ENCODE measurements around the gene KRT23.
"Not testable (repeated sequence)": the region's sequence is repeated elsewhere in the genome, so short reads cannot be mapped to it uniquely, and the experiment has no call there.

Gene KRT23

GRCh38 chr17:40949418-40949817, 12.0 kb upstream of the KRT23 start:
- DNase-seq (ENCODE audit: low spot score), result no peak

- DNase-seq (ENCODE audit: low spot score), result no peak
These were observed 10.5 kb upstream of the KRT23 start for GRCh38 chr17:40947929-40948328.

DNA sequence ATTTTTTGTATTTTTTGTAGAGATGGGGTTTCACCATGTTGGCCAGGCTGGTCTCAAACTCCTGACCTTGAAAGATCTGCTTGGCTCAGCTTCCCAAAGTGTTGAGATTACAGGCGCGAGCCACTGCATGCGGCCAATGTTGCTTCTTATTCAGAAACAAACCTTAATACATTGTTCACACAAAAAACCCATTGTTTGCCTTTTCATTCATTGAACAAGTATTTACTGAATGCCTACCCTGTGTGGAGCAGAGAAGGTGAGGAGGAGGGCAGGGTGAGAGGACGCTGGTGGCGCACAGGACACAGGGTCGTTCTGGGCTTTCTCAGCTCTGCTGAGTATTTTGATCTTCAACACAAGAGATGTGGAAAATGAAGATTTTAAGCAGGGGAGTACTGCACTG, 8.0 kb upstream of the KRT23 start:
- peak; percentile 61 for DNase-seq (ENCODE audit: low spot score)

- DNase-seq (ENCODE audit: low spot score), result no peak
These were observed 7.1 kb upstream of the KRT23 start for GRCh38 chr17:40944531-40944930.

DNA sequence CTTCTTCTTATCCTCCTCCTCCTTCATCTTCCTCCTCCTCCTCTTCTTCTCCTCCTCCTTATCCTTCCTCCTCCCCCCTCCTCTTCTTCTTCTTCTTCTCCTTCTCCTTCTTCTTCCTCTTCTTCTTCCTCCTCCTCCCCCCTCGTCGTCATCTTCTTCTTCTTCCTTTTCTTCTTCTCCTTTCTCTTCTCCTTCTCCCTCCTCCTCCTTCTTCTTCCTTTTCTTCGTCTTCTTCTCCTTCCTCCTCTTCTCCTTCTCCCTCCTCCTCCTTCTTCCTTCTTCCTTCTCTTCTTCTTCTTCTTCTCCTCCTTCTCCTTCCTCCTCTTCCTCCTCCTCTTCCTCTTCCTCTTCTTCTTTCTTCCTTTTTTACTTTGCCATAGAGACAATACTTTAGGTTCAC, 5.1 kb upstream of the KRT23 start:
- no peak for DNase-seq (ENCODE audit: low spot score)

- DNase-seq (ENCODE audit: low spot score), result no peak
These were observed 2.8 kb upstream of the KRT23 start for GRCh38 chr17:40940266-40940665.

GRCh38 chr17:40938981-40939380, 1.5 kb upstream of the KRT23 start:
- DNase-seq (ENCODE audit: low spot score), result no peak

DNA sequence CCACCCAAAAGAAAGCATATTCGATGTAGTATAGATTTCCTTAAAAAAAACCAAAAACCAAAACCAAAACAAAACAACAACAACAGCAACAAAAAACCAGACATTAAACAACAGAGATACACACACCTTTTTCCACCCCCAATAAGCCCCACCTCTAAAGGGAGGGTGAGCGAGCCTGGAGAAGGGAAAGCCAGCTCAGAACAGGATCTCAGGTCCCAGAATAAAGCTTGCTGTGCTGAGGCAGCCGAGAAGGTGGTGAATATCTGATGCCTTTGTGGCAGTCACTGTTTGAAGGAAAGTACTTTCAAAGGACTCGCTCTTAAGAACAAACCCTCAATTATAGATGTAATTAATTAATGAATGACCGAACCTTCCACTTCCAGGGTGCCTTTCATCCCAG, 470 bp downstream of the KRT23 start:
- no peak for DNase-seq (ENCODE audit: low spot score)

- no peak for DNase-seq (ENCODE audit: low spot score)
These were observed 942 bp downstream of the KRT23 start for GRCh38 chr17:40936437-40936971.

GRCh38 chr17:40935624-40936023, 1.8 kb downstream of the KRT23 start:
- no peak for DNase-seq (ENCODE audit: low spot score)

GRCh38 chr17:40932608-40933007, 4.8 kb downstream of the KRT23 start:
- peak; percentile 80 for DNase-seq (ENCODE audit: low spot score)

DNA sequence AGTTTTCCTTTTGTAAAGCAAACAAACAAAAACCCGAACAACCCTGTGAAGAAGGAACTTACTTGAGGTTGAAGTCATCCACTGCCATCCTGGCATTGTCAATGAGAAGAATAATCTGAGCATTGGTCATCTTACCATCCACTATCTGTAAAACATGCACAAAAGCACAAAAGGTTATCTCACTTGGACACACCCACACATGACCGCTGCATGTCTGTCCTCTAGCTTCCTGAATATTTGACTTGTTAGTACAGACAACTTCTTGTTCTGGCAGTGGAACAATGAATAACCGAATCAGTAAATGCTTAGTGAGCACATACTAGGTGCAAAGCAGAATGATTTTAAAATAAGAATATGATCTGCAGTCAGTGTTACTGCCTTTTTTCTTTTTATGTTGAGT, 6.1 kb downstream of the KRT23 start:
- DNase-seq (ENCODE audit: low spot score), result peak; percentile 69

DNA sequence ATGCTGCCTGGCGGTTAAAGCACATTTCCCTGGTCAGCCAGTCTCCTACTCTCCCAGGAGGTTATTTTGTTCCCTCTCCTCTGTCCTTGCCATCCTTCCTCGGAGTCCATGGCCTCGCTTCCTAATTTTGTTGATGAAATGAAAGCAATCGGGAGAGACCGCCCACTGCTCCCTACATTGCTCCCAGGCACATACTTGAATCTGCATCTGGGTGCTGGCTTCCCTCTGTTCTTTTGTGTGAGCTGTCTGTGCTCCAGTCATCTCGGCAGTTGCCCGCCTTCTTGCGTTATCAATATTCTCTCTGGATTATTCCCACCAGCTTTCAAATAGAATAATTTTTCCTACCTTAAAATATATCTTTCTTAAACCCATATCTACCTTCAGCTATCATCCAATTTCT, 11.1 kb downstream of the KRT23 start:
- no peak for DNase-seq (ENCODE audit: low spot score)

- peak; percentile 87 for DNase-seq (ENCODE audit: low spot score)
These were observed 15.2 kb downstream of the KRT23 start for GRCh38 chr17:40922239-40922638.

DNA sequence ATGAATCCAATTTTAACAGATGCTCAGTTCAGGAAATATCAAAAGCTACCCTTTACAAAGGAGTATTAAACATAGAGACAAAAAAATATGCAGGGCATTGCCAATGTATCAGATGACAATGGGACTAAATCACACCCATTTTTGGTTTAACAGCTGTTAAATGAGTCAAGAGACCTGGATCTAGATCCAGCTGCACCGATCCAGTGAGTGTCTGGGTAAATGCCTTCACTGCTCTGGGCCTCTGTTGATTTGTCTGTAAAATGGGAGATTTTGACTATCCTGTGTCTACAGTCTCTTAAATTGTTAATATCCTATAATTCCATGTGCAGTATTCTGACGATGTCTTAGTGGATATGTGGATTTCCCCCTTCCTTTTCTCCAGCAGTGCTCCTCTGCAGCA, 16.4 kb downstream of the KRT23 start:
- no peak for DNase-seq (ENCODE audit: low spot score)

DNA sequence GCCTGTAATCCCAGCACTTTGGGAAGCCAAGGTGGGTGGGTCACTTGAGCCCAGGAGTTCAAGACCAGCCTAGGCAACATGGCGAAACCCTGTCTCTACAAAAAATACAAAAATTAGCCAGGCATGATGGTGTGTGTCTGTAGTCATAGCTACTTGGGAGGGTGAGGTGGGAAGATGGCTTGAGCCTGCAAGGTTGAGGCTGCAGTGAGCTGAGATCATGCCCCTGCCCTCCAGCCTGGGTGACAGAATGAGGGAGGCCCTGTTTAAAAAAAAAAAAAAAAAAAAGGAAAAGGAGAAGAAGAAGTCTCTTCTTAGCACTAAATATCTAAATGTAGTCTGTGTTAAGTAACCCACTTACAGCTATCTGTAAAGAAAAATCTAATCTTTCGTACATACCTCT, 20.3 kb downstream of the KRT23 start:
- DNase-seq (ENCODE audit: low spot score), result not testable (repeated sequence)

DNA sequence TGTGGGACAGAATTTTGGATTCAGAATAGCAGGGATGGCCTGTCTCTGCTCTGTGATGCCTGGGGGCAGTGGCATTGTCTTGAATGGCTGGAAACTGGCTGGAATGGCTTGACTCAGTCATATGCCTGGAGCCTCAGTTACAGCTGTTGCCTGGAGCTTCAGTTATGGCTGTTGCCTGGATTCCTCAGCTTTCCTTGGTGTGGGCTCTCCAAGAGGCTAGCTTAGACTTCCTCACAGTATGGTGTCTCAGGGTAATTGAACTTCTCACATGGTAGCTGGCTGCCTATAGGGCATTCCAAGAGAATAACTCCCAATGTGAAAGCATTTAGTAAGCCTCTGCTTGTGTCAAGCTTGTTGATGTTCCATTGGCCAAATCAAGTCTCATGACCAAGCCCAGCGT, 21.1 kb downstream of the KRT23 start:
- no peak for DNase-seq (ENCODE audit: low spot score)

GRCh38 chr17:40915721-40916256, 21.7 kb downstream of the KRT23 start:
- no peak for DNase-seq (ENCODE audit: low spot score)

GRCh38 chr17:40915199-40915661, 22.2 kb downstream of the KRT23 start:
- no peak for DNase-seq (ENCODE audit: low spot score)

- DNase-seq (ENCODE audit: low spot score), result no peak
These were observed 23.2 kb downstream of the KRT23 start for GRCh38 chr17:40914075-40914855.

GRCh38 chr17:40912486-40913210, 24.8 kb downstream of the KRT23 start:
- no peak for DNase-seq (ENCODE audit: low spot score)

DNA sequence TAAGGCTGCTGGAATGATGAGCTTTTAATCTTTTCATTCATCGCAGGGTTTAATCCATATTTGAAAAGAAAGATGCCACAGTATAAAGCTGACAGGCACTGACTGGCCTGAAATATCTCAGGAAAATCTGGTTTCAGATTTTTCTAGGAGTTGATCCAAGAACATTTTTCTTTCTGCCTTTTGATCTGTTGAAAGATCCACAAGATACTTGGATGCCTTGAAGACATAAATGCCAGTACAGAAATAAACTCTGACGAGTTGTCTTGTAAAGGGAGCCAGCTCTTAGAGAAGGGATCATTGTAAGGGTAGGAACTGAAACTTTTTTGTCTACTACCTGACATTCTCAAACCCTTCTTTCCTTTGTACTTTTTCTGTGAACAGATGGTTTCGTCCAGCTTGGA, 27.0 kb downstream of the KRT23 start:
- peak; percentile 47 for DNase-seq (ENCODE audit: low spot score)

DNA sequence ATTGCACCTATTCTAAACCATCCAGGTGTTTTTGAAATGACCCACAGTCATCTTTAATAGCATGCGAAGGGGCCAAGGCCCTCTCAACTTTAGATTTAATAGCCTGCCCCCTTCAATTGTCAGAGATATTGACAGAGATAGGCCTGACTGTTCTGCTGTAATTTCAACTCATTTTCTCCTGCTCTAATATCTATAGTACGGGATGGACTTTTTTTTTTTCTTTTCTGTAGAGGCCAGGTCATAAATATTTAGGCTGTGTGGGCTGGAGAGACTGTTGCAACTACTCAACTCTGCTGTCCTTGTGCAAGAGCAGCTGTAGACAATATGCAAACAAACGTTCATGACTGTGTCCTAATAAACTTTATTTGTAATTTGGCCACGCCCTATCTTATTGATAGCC, 27.7 kb downstream of the KRT23 start:
- DNase-seq (ENCODE audit: low spot score), result no peak
